Endothelial cell (in vitro differentiated cells): Measurements from ENCODE around the gene FOXL1. TPM values are rescaled to one million over a fixed set of nuclear protein-coding genes. Genes with fewer than 3 reads are reported as not detected.

Source experiments
- DNase-seq: peaks from one replicate; pipeline ENCODE4 v3.0.0; 2021; ENCODE audit warnings: low spot score
- H3K27ac Mint-ChIP-seq: one replicate; pipeline ENCODE4 v1.8.0; 2021; ENCODE audit warnings: mixed read lengths, inconsistent platforms; ENCODE audit not compliant: unreplicated experiment
- H3K27me3 Mint-ChIP-seq: one replicate; pipeline ENCODE4 v1.8.0; 2021; ENCODE audit warnings: mild to moderate bottlenecking, moderate library complexity, mixed read lengths, inconsistent platforms; ENCODE audit not compliant: unreplicated experiment
- H3K36me3 Mint-ChIP-seq: one replicate; pipeline ENCODE4 v1.8.0; 2021; ENCODE audit warnings: mild to moderate bottlenecking, low read depth, mixed read lengths, inconsistent platforms; ENCODE audit not compliant: unreplicated experiment
- H3K4me1 Mint-ChIP-seq: one replicate; pipeline ENCODE4 v1.8.0; 2021; ENCODE audit warnings: mild to moderate bottlenecking, mixed read lengths, inconsistent platforms; ENCODE audit not compliant: unreplicated experiment
- H3K4me3 Mint-ChIP-seq: one replicate; pipeline ENCODE4 v1.8.0; 2021; ENCODE audit warnings: mild to moderate bottlenecking, mixed read lengths, inconsistent platforms; ENCODE audit not compliant: unreplicated experiment
- H3K9me3 Mint-ChIP-seq: one replicate; pipeline ENCODE4 v1.8.0; 2021; ENCODE audit warnings: mixed read lengths, inconsistent platforms; ENCODE audit not compliant: unreplicated experiment
- total RNA-seq: library from RNA; stranded (reverse); fragmentation: NEBNext Ultra II Directional; extraction: Animal tissue kit (Norgen Biotek cat#: 25700); gene quantifications from one replicate; pipeline ENCODE4 v1.2.1, GENCODE V29; 2021; ENCODE audit not compliant: unreplicated experiment
- TF ChIP-seq, protein P1 (sequence below): fragments of 200-600 bp; sonication (generic); IDR thresholded peaks from one replicate; pipeline ENCODE4 v1.5.0; 2021; ENCODE audit warnings: antibody characterized with exemption; ENCODE audit not compliant: unreplicated experiment

FOXL1 gene
- total RNA-seq, 1 donor from 2014 or later = 3.4 TPM

DNA sequence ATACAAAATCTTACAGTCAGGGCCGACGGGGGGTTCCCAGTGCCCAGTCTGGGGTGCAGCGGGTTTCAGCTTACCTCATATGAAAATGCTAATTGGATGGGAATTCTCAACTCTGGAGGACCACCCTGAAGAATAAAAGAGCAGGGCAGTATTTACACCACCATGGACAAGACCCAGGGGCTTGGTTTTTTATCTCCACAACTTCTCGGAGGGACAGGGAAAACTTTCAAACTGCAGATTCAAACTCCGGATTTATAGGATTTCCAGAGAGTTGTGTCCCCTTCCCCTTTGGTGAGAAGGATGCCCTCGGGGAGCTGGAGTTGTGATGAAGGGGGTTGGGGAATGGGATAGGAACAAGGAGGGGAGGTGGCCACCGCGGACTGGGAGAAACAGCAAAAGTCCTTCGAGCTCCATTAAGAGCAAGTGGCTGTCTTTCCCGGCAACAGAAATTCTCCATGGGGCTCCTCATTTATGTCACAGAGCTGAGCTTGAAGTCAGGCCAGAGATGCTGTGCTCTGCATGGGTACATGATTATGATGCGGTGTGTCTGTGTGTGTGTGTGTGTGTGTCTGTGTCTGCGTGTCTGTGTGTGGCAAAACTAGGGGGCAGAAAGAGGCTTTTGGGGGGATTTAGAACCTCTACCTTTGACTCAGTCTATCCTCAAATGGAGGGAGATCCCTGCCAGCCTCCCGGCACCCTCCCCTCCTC lies 15.7 kb downstream of the FOXL1 start:
- peaks cover 5% of the 10 kb centered on the region for H3K36me3 Mint-ChIP-seq

GRCh38 chr16:86594721-86595120 lies 16.4 kb downstream of the FOXL1 start:
- Mint-ChIP-seq H3K36me3 (peaks cover 5% of the 10 kb centered on the region), H3K27ac (no peak overlapping the region), H3K4me1 (peaks cover 37% of the 10 kb centered on the region), H3K9me3 (no peaks in the 10 kb centered on the region), H3K27me3 (peaks cover 5% of the 10 kb centered on the region), H3K4me3 (no peak overlapping the region)
- no peak for DNase-seq
- TF ChIP-seq, protein P1, sequence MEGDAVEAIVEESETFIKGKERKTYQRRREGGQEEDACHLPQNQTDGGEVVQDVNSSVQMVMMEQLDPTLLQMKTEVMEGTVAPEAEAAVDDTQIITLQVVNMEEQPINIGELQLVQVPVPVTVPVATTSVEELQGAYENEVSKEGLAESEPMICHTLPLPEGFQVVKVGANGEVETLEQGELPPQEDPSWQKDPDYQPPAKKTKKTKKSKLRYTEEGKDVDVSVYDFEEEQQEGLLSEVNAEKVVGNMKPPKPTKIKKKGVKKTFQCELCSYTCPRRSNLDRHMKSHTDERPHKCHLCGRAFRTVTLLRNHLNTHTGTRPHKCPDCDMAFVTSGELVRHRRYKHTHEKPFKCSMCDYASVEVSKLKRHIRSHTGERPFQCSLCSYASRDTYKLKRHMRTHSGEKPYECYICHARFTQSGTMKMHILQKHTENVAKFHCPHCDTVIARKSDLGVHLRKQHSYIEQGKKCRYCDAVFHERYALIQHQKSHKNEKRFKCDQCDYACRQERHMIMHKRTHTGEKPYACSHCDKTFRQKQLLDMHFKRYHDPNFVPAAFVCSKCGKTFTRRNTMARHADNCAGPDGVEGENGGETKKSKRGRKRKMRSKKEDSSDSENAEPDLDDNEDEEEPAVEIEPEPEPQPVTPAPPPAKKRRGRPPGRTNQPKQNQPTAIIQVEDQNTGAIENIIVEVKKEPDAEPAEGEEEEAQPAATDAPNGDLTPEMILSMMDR = no peak

More for the DNA sequence above, 15.7 kb downstream of the FOXL1 start:
- TF ChIP-seq, protein P1 = no peak
- no peak for DNase-seq
- H3K4me1 Mint-ChIP-seq = peaks cover 34% of the 10 kb centered on the region
- H3K27ac Mint-ChIP-seq = no peak overlapping the region
- no peak overlapping the region for H3K4me3 Mint-ChIP-seq
- H3K27me3 Mint-ChIP-seq = peaks cover 5% of the 10 kb centered on the region
- no peaks in the 10 kb centered on the region for H3K9me3 Mint-ChIP-seq

DNA sequence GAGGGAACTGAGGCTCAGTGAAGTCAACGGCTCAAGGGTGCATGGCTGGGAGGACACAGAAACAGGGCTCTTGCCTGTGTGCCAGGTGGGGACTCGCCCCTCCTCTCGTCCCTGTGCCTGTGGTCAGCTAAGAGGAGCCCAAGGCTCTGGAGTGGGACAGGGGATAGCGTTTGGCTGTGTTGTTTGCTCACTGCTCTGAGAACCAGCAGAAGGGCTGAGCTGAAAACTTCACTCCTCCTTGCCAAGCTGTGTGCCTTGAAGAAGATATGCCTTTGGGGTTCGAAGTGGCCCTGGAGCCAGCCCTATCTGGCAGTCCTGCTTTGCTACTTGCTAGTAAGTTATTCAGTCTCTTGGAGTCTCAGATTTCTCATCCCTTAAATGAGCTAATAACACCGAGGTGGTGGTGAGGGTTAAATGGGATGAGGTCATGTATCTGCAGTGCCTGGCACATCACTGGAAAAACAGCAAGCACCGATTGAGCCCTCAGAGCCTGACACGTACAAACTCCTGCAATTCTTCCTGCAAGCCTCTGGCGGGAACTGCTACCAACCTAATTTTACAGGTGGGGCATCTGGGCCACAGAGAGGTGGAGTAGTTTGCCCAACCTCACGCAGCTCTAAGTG lies 17.7 kb downstream of the FOXL1 start:
- peaks cover 36% of the 10 kb centered on the region for H3K4me1 Mint-ChIP-seq
- H3K27ac Mint-ChIP-seq = no peak overlapping the region
- peaks cover 5% of the 10 kb centered on the region for H3K27me3 Mint-ChIP-seq
- no peak for DNase-seq
- H3K9me3 Mint-ChIP-seq = no peaks in the 10 kb centered on the region
- peaks cover 5% of the 10 kb centered on the region for H3K36me3 Mint-ChIP-seq
- TF ChIP-seq, protein P1 = no peak
- H3K4me3 Mint-ChIP-seq = no peak overlapping the region

- no peak for DNase-seq
- H3K27me3 Mint-ChIP-seq = peaks cover 3% of the 10 kb centered on the region
- no peaks in the 10 kb centered on the region for H3K36me3 Mint-ChIP-seq
- H3K27ac Mint-ChIP-seq = no peak overlapping the region
- no peaks in the 10 kb centered on the region for H3K9me3 Mint-ChIP-seq
- TF ChIP-seq, protein P1 = no peak
- H3K4me1 Mint-ChIP-seq = peaks cover 29% of the 10 kb centered on the region
- H3K4me3 Mint-ChIP-seq = no peak overlapping the region
These were observed 19.0 kb downstream of the FOXL1 start for GRCh38 chr16:86597126-86597879.
